ENCODE results near the gene PIK3IP1.
A peak's percentile ranks its signal among the peaks of the same experiment; 100 is the strongest.

PIK3IP1 gene

GRCh38 chr22:31305194-31305593, 12.9 kb upstream of the PIK3IP1 start:
- no peak for DNase-seq

DNA sequence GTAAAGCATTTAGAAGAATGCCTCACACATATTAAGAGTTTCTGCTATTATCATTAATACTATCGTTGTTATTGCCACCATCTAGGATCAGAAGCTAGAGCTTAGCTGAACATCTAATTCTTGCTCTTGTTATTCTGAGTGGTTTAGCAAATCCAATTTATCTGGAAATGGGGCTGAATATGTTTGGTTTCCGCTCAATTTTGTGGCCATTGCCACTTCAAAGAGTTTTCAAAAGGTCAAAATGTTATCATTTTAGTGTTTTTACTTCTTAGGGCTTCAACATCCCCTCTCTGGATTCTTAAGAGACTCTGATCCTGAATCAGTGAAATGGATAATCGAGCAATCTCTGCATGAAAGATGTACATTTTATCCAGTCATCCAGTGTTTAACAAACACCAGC, 10.2 kb upstream of the PIK3IP1 start:
- DNase-seq = no peak

GRCh38 chr22:31302006-31302405, 9.7 kb upstream of the PIK3IP1 start:
- DNase-seq = no peak

GRCh38 chr22:31300896-31301295, 8.6 kb upstream of the PIK3IP1 start:
- DNase-seq = no peak

DNA sequence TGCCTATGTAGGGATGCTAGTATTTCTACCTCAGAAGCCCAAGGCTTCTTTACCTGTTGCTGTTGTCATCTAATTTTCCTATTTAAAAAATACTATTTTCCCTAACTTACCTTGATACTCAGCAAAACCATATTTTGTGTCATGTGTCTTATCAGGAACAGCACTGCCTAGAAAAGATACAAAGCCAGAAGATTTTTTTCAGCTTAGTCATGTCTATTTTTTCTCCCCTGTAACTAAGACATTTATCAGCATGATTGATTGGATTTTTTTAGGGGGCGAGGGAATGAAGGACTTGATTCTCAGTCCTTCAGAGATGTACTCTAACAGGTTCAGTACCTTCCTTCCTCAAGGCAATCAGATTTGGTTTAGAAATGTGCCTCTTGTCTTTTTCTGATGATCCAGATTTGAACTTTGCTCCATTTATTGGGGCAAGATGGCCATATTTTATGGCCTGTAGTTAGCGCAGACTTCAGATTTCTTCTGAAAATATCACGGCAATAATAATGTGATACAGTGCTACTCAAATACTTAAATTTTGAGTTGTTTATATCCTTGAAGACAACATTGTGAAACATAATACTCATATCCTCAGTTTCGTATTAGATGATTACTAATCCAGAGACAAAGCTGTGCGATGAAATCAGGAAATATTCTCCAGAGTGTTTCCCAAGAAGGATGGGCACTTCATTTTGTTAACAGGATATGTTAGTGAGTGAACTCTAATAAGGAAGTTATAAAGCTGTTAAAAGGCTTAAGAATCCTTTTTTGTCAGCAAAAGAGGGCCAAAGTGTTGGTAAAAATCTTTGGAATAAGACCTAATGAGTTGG, 3.8 kb upstream of the PIK3IP1 start:
- DNase-seq = no peak

DNA sequence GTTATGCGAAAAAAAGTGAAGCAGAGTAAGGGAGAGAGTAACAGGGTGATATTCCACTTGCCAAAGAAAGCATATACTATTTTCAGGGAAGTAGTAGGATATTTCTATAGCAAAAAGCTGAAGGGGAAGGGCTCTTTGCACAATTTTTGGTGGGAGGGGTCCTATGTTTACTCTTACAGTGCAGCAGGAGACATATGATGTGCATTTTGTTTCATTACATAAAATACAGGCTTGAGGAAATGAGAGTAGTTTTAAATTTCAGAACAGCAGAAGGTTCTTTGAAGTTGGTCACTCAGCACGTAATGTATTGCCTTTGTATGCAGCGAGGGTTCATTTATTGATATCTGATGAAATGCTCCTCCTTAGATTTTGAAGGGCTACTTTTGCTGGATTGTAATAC, 3.1 kb upstream of the PIK3IP1 start:
- no peak for DNase-seq

- no peak for DNase-seq
These were observed 630 bp downstream of the PIK3IP1 start for GRCh38 chr22:31291481-31292235.

DNA sequence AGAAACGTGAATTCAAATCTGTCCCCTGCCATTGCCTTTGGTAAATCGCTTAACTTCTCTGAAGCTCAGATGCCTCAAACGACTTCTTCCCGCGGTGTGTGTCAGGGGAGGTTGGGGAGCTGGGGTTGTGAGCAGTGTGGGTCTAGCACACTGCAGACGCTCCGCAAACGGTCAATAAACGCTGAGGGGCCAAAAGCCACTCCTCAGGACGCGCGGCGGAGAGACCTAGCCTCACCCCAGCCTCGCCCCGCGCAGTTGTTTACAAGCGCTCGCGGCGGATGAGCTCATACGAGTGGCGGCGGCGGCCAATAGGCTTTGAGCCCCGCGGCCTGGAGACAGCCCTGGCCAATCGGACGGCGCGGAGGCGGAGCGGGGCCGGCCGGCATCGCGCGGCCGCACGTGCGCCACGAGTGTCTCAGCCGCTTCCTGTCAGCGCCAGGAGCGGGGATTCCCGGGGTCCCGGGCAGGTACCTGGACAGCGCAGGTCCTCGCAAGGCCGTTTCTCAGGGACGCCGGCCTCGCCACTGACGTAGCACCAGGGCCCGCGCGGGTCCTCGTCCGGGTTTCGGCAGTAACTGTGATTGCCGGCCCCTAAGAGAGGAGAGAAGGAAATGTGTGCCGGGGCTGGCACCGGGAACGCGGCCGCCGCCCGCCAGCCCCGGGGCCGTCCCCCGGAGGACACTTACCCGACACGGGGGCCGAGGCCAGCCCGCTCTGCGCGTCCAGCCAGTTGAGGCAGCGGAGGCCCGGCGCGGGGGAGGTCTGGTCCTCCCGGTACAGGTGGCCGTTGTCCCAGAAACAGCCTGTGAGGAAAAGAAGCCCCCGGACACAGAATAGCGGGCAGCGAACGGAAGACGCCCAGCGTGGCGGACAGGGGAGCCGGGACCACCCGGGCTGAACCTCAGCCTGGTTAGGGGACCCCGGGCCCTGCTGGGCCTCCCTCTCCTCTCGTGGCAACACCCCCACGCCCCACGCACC, 1.5 kb downstream of the PIK3IP1 start:
- DNase-seq = peak; percentile 84

GRCh38 chr22:31289344-31289743, 2.9 kb downstream of the PIK3IP1 start:
- DNase-seq = peak; percentile 24

- no peak for DNase-seq
These were observed 3.6 kb downstream of the PIK3IP1 start for GRCh38 chr22:31288496-31289240.

- DNase-seq = no peak
These were observed 4.3 kb downstream of the PIK3IP1 start for GRCh38 chr22:31287818-31288495.

- DNase-seq = no peak
These were observed 5.7 kb downstream of the PIK3IP1 start for GRCh38 chr22:31286360-31287255.

GRCh38 chr22:31284281-31285155, 7.8 kb downstream of the PIK3IP1 start:
- no peak for DNase-seq

DNA sequence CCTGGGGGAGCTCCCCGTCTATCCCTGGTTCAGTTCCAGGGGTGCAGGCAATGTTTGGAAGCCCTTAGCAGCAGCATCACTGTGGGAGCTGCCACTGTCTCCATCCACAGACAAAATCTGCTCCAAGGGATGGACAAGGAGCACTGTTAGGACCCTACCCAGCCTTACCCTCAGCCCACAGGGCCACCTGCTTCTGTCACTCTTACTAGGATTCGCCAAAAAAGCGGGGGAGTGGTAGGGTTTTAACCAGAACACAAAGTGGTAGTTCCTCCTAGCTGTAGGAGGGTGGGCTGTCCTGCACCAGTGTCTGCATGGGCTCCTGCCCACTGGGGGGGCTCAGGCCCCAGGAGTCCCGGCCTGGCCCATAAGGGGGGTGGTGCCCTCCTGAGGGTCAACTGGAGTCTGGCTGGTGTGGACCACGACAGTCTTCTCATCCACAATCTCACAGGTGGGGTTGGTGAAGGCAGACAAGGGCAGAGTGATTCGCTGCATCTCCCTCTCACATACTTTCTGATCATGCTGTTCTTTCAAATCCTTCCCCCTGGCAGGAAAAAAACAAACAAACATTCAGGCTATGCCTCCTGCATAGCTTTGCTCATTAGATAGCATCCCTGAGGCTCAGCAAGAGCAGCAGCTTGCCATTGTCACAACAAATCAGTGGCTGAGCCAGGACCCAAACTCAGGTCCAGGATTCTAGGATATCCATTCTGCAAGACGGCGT, 9.4 kb downstream of the PIK3IP1 start:
- no peak for DNase-seq

GRCh38 chr22:31281733-31282132, 10.6 kb downstream of the PIK3IP1 start:
- no peak for DNase-seq

GRCh38 chr22:31279821-31280505, 12.3 kb downstream of the PIK3IP1 start:
- DNase-seq = no peak

- DNase-seq = no peak
These were observed 13.0 kb downstream of the PIK3IP1 start for GRCh38 chr22:31279327-31279669.

GRCh38 chr22:31278626-31279326, 13.5 kb downstream of the PIK3IP1 start:
- no peak for DNase-seq

Measured in NCI-H1436 (cell line).